ENCODE data around the gene PAX7. TPM values are rescaled to one million over a fixed set of nuclear protein-coding genes. Genes with fewer than 3 reads are reported as not detected.

PAX7 gene
- total and polyA plus RNA-seq, 12 donors, result not detected

- Histone ChIP-seq H3K4me3 (no peak overlapping the region), H3K9me3 (no peaks in the 10 kb centered on the region), H3K27ac (no peak overlapping the region), H3K27me3 (peaks cover 19 to 98% (median 97%) of the 10 kb centered on the region in 7 donors), H3K4me1 (no peaks in the 10 kb centered on the region), H3K36me3 (no peaks in the 10 kb centered on the region)
- no peak for ATAC-seq
- TF ChIP-seq CTCF (IDR thresholded peaks at IDR 0.05), result no peak
- WGBS, 2 donors, result 47 to 58% methylated on average over 8 of the region's 8 CpGs
- intact Hi-C loops (cut with DNase I), result no loop called here
- DNase-seq, result no peak
Measured at GRCh38 chr1:18653367-18653766, 22.7 kb downstream of the PAX7 start.

- 12 to 21% methylated on average over 13 of the region's 13 CpGs for WGBS, 2 donors
- peaks cover 19 to 98% (median 97%) of the 10 kb centered on the region in 7 donors for H3K27me3 ChIP-seq
- no peak for TF ChIP-seq CTCF (IDR thresholded peaks at IDR 0.05)
- intact Hi-C loops (cut with DNase I), result no loop called here
- H3K9me3 ChIP-seq, result no peaks in the 10 kb centered on the region
- no peak overlapping the region for H3K4me3 ChIP-seq
- ATAC-seq, result no peak
- no peaks in the 10 kb centered on the region for H3K4me1 ChIP-seq
- no peak for DNase-seq
- H3K36me3 ChIP-seq, result no peaks in the 10 kb centered on the region
- no peak overlapping the region for H3K27ac ChIP-seq
Measured at GRCh38 chr1:18653916-18654315, 23.3 kb downstream of the PAX7 start.

- ATAC-seq (no peak), DNase-seq (no peak)
- peaks cover 19 to 98% (median 96%) of the 10 kb centered on the region in 7 donors for H3K27me3 ChIP-seq
- intact Hi-C loops (cut with DNase I), result no loop called here
- 74 to 78% methylated on average over 5 of the region's 5 CpGs for WGBS, 2 donors
- no peak overlapping the region for H3K4me3 ChIP-seq
- H3K4me1 ChIP-seq, result no peaks in the 10 kb centered on the region
- no peak for TF ChIP-seq CTCF (IDR thresholded peaks at IDR 0.05)
- no peaks in the 10 kb centered on the region for H3K36me3 ChIP-seq
- no peak overlapping the region for H3K27ac ChIP-seq
- H3K9me3 ChIP-seq, result no peaks in the 10 kb centered on the region
Measured at GRCh38 chr1:18654599-18654998, 24.0 kb downstream of the PAX7 start.

GRCh38 chr1:18657506-18658201, 27.0 kb downstream of the PAX7 start:
- ATAC-seq (no peak), DNase-seq (no peak)
- Histone ChIP-seq H3K27me3 (peaks cover 8 to 97% (median 91%) of the 10 kb centered on the region in 7 donors), H3K36me3 (no peaks in the 10 kb centered on the region), H3K27ac (no peak overlapping the region), H3K4me1 (no peaks in the 10 kb centered on the region), H3K4me3 (no peak overlapping the region), H3K9me3 (no peaks in the 10 kb centered on the region)
- TF ChIP-seq CTCF (IDR thresholded peaks at IDR 0.05), result no peak
- WGBS, 2 donors, result 51 to 64% methylated on average over 17 of the region's 17 CpGs
- intact Hi-C loops (cut with DNase I), result no loop called here
